Thyroid gland (tissue), 4 donors: ENCODE data around the gene RPS6KA5. TPM values are rescaled to one million over a fixed set of nuclear protein-coding genes. Genes with fewer than 3 reads are reported as not detected.

Source experiments
- DNase-seq, 2 donors: peaks; one replicate each; pipeline ENCODE4 v3.0.0-alpha.2; 2019
- H3K27ac ChIP-seq, 3 donors: fragments of 200-600 bp; sonication (generic); 1 replicate in 2 of 3; 2 replicates in 1 of 3; pipeline ENCODE4 v1.5.1; 2016 to 2019; ENCODE audit warnings: mild to moderate bottlenecking in 1 of 3, moderate library complexity in 1 of 3
- H3K27me3 ChIP-seq: fragments of 200-600 bp; sonication (generic); one replicate; pipeline ENCODE4 v1.5.1; 2019
- H3K36me3 ChIP-seq, 2 donors: fragments of 200-600 bp; sonication (generic); one replicate each; pipeline ENCODE4 v1.5.1; 2016 to 2019
- H3K4me1 ChIP-seq, 2 donors: fragments of 200-600 bp; sonication (generic); one replicate each; pipeline ENCODE4 v1.5.1; 2017 to 2019
- H3K4me3 ChIP-seq, 3 donors: fragments of 200-600 bp; sonication (generic); replicated peaks in 1 of 3; 1 replicate in 2 of 3; 2 replicates in 1 of 3; pipeline ENCODE4 v1.5.1; 2016; ENCODE audit warnings: mild to moderate bottlenecking in 1 of 3
- H3K9me3 ChIP-seq: fragments of 200-600 bp; sonication (generic); one replicate; pipeline ENCODE4 v1.5.1; 2017
- POLR2A ChIP-seq, 2 donors: fragments of 450-650 bp; IDR thresholded peaks; one replicate each; pipeline ENCODE4 v1.6.1; 2017; ENCODE audit warnings: antibody characterized with exemption in 2 of 2, mild to moderate bottlenecking in 2 of 2, moderate library complexity in 1 of 2
- WGBS, 2 donors: methylation state at CpG; one replicate each; pipeline ENCODE4 v1.1.5; 2017; 5-methylcytosine and 5-hydroxymethylcytosine counted together
- intact Hi-C: fragments of 100-400 bp; cut with DNase I; formaldehyde crosslinking; loops from one replicate; pipeline ENCODE4 v1.15.1; 2023
- total RNA-seq, 4 donors: library from RNA; depleted of rRNA; stranded (reverse); fragments of >200 nt; gene quantifications; one replicate each; pipeline ENCODE4 v1.2.3, GENCODE V29; 2016
- TF ChIP-seq, protein P1 (sequence below), 6 experiments: fragments of 200-600 bp in 3 of 6; fragments of 450-650 bp in 3 of 6; sonication (generic) in 3 of 6; IDR thresholded peaks; one replicate each; pipeline ENCODE4 v1.5.1; 2016 to 2019; ENCODE audit warnings: antibody characterized with exemption in 6 of 6, mild to moderate bottlenecking in 2 of 6, inconsistent platforms in 1 of 6, moderate library complexity in 1 of 6

RPS6KA5 gene
- total RNA-seq, 4 donors from 2014 or later, result 6.4 to 17.4 (median 8.9) TPM

DNA sequence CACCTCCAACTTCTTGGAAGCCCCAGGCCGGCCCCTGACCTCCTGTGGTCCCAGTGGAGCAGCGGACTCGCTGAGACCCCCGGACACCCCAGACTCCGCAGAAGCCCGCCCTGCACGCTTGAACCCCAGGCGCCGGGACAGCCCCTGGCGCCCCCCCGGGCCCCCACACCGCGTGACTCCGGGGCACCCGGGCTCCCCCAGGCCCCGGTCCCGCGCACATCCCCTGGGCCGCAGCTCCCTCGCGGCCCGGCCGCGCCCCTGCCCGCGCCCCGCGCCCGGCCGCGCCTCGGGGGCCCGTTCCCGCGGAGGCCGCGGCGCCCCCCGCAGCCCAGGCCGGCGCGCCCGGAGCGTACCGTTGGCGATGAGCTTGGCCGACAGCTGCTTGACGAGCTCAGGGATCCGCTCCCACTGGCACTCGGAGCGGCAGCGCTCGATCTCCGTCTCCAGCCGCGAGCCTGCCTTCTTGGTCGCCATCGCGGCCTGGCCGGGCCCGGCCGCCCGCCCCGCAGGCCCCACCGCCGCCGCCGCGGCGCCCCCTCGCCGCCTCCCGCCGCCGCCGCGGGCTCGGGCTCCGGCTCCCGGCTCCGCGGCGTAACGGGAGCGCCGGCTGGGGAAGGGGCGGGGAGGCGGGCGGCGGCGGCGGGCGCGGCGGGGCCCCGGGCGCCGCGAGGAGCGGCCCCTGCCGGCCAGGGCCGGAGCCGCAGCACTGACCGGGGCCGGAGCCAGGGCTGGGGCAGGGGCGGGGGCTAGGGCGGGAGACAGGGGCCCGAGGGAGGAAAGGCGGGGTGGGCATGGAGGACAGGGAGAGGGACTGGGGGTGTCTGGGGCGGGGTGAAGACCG, 244.4 kb downstream of the RPS6KA5 start, which contains the start of gene TTC7B:
TTC7B (minus strand) TSS at position 609 of the 841 bp plus-strand sequence; CDS start at position 474, 135 bp downstream.
- no peaks in the 10 kb centered on the region for H3K9me3 ChIP-seq
- intact Hi-C loops, result loop anchor here (5.0 kb wide), 1 partner anchor 59 kb away; no protein-coding TSS in a partner anchor
- DNase-seq, result peak; percentile 34 to 47
- peak within 1 kb of the TSS in 2 of 3 donors; percentile 25 to 46 for H3K4me3 ChIP-seq
- WGBS, 2 donors, result 0 to 6% methylated on average over 2 to 12 of the region's 111 CpGs
- peaks cover 5 to 11% of the 10 kb centered on the region in 2 donors for H3K4me1 ChIP-seq
- TF ChIP-seq POLR2A (IDR thresholded peaks at IDR 0.05), result no peak
- TF ChIP-seq, protein P1, sequence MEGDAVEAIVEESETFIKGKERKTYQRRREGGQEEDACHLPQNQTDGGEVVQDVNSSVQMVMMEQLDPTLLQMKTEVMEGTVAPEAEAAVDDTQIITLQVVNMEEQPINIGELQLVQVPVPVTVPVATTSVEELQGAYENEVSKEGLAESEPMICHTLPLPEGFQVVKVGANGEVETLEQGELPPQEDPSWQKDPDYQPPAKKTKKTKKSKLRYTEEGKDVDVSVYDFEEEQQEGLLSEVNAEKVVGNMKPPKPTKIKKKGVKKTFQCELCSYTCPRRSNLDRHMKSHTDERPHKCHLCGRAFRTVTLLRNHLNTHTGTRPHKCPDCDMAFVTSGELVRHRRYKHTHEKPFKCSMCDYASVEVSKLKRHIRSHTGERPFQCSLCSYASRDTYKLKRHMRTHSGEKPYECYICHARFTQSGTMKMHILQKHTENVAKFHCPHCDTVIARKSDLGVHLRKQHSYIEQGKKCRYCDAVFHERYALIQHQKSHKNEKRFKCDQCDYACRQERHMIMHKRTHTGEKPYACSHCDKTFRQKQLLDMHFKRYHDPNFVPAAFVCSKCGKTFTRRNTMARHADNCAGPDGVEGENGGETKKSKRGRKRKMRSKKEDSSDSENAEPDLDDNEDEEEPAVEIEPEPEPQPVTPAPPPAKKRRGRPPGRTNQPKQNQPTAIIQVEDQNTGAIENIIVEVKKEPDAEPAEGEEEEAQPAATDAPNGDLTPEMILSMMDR (IDR thresholded peaks at IDR 0.05), result peak in 2 of 6 experiments; percentile 26 to 69
- no peaks in the 10 kb centered on the region for H3K27me3 ChIP-seq
- no peak within 1 kb of the TSS for H3K27ac ChIP-seq
- H3K36me3 ChIP-seq, result no peaks in the 10 kb centered on the region

DNA sequence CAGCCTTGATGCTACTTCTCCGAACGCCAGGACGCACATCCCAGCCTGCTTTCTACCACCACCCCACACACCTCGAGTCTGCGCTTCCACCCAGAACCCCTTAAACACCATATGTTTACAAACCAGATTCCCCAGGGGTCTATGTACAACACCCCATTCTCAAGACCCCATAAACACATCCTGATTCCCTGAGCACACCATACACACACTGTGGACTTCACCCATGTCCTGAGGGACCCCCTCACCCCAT, 244.9 kb downstream of the RPS6KA5 start:
- TF ChIP-seq, protein P1 (IDR thresholded peaks at IDR 0.05), result no peak
- TF ChIP-seq POLR2A (IDR thresholded peaks at IDR 0.05), result no peak
- peak overlapping the region in 2 of 3 donors; percentile 25 to 46 for H3K4me3 ChIP-seq
- 36 to 39% methylated on average over 5 of the region's 5 CpGs for WGBS, 2 donors
- H3K9me3 ChIP-seq, result no peaks in the 10 kb centered on the region
- H3K36me3 ChIP-seq, result no peaks in the 10 kb centered on the region
- intact Hi-C loops, result loop anchor here (5.0 kb wide), 1 partner anchor 58 kb away; no protein-coding TSS in a partner anchor
- no peak for DNase-seq
- no peak overlapping the region for H3K27ac ChIP-seq
- no peaks in the 10 kb centered on the region for H3K27me3 ChIP-seq
- peaks cover 5 to 11% of the 10 kb centered on the region in 2 donors for H3K4me1 ChIP-seq

DNA sequence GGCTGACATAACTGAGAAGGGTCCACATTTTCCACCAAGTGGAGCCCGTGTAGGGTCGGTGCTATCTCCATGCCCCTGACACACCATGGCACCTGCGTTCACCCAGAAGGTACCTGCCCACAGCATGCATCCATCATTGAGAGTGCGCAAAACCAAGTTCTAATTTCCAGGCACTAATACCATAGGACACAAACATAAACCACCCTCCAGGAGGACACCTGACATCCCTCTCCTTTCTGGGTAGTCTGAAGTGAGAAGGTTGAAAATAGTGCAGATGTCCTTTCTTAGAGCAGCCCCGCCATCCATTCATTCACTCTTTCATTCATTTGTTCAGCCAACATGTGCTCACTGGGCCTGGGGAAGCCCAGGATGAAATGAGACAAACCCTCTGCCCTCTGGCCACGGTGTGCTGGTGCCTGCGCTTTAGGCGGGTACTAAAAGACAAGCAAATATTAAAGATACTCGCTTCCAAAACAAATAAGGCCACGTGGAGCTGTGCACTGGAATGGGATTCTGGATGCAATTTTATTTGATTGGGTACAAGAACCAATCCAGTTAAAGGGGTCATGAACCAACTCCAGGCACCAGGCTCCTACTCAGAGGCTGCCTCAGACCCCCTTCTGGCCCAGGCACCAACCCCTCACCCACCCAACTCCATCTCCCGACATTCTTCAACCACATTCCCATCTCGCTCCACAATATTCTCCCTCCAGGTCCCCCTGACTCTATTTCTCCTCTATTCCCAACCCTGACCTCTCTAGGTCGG, 245.5 kb downstream of the RPS6KA5 start:
- TF ChIP-seq, protein P1 (IDR thresholded peaks at IDR 0.05), result no peak
- no peak for TF ChIP-seq POLR2A (IDR thresholded peaks at IDR 0.05)
- peaks cover 5 to 11% of the 10 kb centered on the region in 2 donors for H3K4me1 ChIP-seq
- DNase-seq, result no peak
- H3K27me3 ChIP-seq, result no peaks in the 10 kb centered on the region
- no peaks in the 10 kb centered on the region for H3K36me3 ChIP-seq
- H3K4me3 ChIP-seq, result peak overlapping the region in 1 of 3 donors; percentile 46
- H3K9me3 ChIP-seq, result no peaks in the 10 kb centered on the region
- H3K27ac ChIP-seq, result no peak overlapping the region
- WGBS, 2 donors, result 72 to 81% methylated on average over 13 of the region's 13 CpGs
- intact Hi-C loops, result loop anchor here (5.0 kb wide), 1 partner anchor 58 kb away; no protein-coding TSS in a partner anchor

DNA sequence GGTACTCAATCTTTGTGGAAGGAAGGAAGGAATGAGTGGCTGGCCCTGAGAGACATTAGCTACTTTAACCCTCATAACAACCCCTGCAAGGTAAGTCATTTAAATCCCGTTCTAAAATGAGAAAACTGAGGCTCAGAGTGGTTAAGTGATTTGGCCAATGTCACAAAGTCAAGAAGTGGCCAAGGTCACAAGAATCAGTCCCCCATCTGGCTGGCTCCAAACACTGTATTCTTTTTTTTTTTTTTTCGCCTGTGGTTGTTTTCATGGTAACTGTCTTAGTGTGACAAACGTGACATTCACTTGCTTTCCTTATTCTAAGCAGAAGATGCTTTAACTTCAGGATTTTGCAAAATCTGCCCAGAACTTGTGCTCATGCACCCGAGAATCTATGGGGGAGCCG, 247.0 kb downstream of the RPS6KA5 start:
- H3K27ac ChIP-seq, result no peak overlapping the region
- H3K27me3 ChIP-seq, result no peaks in the 10 kb centered on the region
- no peak for DNase-seq
- no peak overlapping the region for H3K4me3 ChIP-seq
- no peaks in the 10 kb centered on the region for H3K9me3 ChIP-seq
- intact Hi-C loops, result no loop called here
- no peaks in the 10 kb centered on the region for H3K36me3 ChIP-seq
- WGBS, 2 donors, result 85 to 92% methylated on average over 5 of the region's 5 CpGs
- TF ChIP-seq POLR2A (IDR thresholded peaks at IDR 0.05), result no peak
- TF ChIP-seq, protein P1 (IDR thresholded peaks at IDR 0.05), result no peak
- H3K4me1 ChIP-seq, result peaks cover 5 to 11% of the 10 kb centered on the region in 2 donors
